H9 (cell line): ENCODE data around the gene RNU6-9. TPM values are rescaled to one million over a fixed set of nuclear protein-coding genes. Genes with fewer than 3 reads are reported as not detected.

ENCODE experiments used
- DNase-seq: peaks from one replicate; pipeline ENCODE4 v3.0.0-alpha.2; 2017
- H2AFZ ChIP-seq: one replicate; pipeline ENCODE4 v1.6.1; 2013; ENCODE audit warnings: mild to moderate bottlenecking, low read length, control low read depth, moderate library complexity
- H2AK5ac ChIP-seq: 2 replicates; pipeline ENCODE4 v1.6.1; 2013; ENCODE audit warnings: low read length, control low read depth, mixed read lengths; ENCODE audit not compliant: insufficient read length
- H2BK120ac ChIP-seq: one replicate; pipeline ENCODE4 v1.6.1; 2013; ENCODE audit warnings: low read depth, mild to moderate bottlenecking, low read length, control low read depth, inconsistent platforms; ENCODE audit not compliant: poor library complexity, severe bottlenecking
- H2BK12ac ChIP-seq: 2 replicates; pipeline ENCODE4 v1.6.1; 2013; ENCODE audit warnings: low read length, control low read depth, mixed read lengths, low read depth; ENCODE audit not compliant: insufficient read length
- H2BK15ac ChIP-seq: 2 replicates; pipeline ENCODE4 v1.6.1; 2013; ENCODE audit warnings: low read depth, low read length, control low read depth
- H2BK20ac ChIP-seq: one replicate; pipeline ENCODE4 v1.6.1; 2013; ENCODE audit warnings: low read depth, mild to moderate bottlenecking, low read length, control low read depth, inconsistent platforms; ENCODE audit not compliant: poor library complexity, severe bottlenecking
- H2BK5ac ChIP-seq: 2 replicates; pipeline ENCODE4 v1.6.1; 2013; ENCODE audit warnings: low read length, control low read depth, mixed read lengths; ENCODE audit not compliant: insufficient read length
- H3K14ac ChIP-seq: 2 replicates; pipeline ENCODE4 v1.6.1; 2013; ENCODE audit warnings: low read length, control low read depth; ENCODE audit not compliant: insufficient read depth
- H3K18ac ChIP-seq: 2 replicates; pipeline ENCODE4 v1.6.1; 2013; ENCODE audit warnings: low read depth, mild to moderate bottlenecking, mixed read lengths, low read length, control low read depth; ENCODE audit not compliant: insufficient read length
- H3K23ac ChIP-seq: 2 replicates; pipeline ENCODE4 v1.6.1; 2013; ENCODE audit warnings: low read length, control low read depth, mixed read lengths, low read depth; ENCODE audit not compliant: insufficient read length
- H3K23me2 ChIP-seq: 2 replicates; pipeline ENCODE4 v1.6.1; 2013; ENCODE audit warnings: low read depth, mild to moderate bottlenecking, mixed read lengths, low read length, control low read depth; ENCODE audit not compliant: insufficient read length, poor library complexity, severe bottlenecking
- H3K27ac ChIP-seq: 2 replicates; pipeline ENCODE4 v1.5.1; 2013; ENCODE audit warnings: low read length, control low read depth, mixed read lengths, low read depth; ENCODE audit not compliant: insufficient read length
- H3K27me3 ChIP-seq: 2 replicates; pipeline ENCODE4 v1.6.1; 2013; ENCODE audit warnings: low read length, control low read depth, inconsistent platforms; ENCODE audit not compliant: insufficient read depth
- H3K4ac ChIP-seq: 2 replicates; pipeline ENCODE4 v1.6.1; 2013; ENCODE audit warnings: low read depth, mild to moderate bottlenecking, control low read depth, inconsistent platforms, low read length, moderate library complexity
- H3K4me1 ChIP-seq: 2 replicates; pipeline ENCODE4 v1.6.1; 2013; ENCODE audit warnings: low read length, control low read depth, inconsistent platforms; ENCODE audit not compliant: insufficient read depth
- H3K4me2 ChIP-seq: 2 replicates; pipeline ENCODE4 v1.6.1; 2013; ENCODE audit warnings: low read length, control low read depth, mixed read lengths; ENCODE audit not compliant: insufficient read length, insufficient read depth
- H3K56ac ChIP-seq: 2 replicates; pipeline ENCODE4 v1.6.1; 2013; ENCODE audit warnings: low read depth, mild to moderate bottlenecking, mixed read lengths, low read length, control low read depth; ENCODE audit not compliant: insufficient read length
- H3K79me1 ChIP-seq: 2 replicates; pipeline ENCODE4 v1.6.1; 2013; ENCODE audit warnings: low read depth, mild to moderate bottlenecking, moderate library complexity, low read length, control low read depth, inconsistent platforms; ENCODE audit not compliant: insufficient read depth, poor library complexity, severe bottlenecking
- H3K79me2 ChIP-seq: 2 replicates; pipeline ENCODE4 v1.6.1; 2013; ENCODE audit warnings: low read length, control low read depth, inconsistent platforms; ENCODE audit not compliant: insufficient read depth
- H3K9ac ChIP-seq: 2 replicates; pipeline ENCODE4 v1.6.1; 2013; ENCODE audit warnings: low read length, control low read depth, mixed read lengths; ENCODE audit not compliant: insufficient read length; ENCODE audit errors: extremely low read depth
- H3K9me3 ChIP-seq: one replicate; pipeline ENCODE4 v1.6.1; 2013; ENCODE audit warnings: low read depth, low read length, inconsistent platforms; ENCODE audit not compliant: control insufficient read depth
- H3T11ph ChIP-seq: one replicate; pipeline ENCODE4 v1.6.1; 2013; ENCODE audit warnings: mild to moderate bottlenecking, low read length, control low read depth, inconsistent platforms
- H4K20me1 ChIP-seq: one replicate; pipeline ENCODE4 v1.6.1; 2013; ENCODE audit not compliant: control insufficient read depth, insufficient read length, insufficient read depth
- H4K5ac ChIP-seq: 2 replicates; pipeline ENCODE4 v1.6.1; 2013; ENCODE audit warnings: low read depth, mild to moderate bottlenecking, mixed read lengths, low read length, control low read depth; ENCODE audit not compliant: insufficient read length
- H4K8ac ChIP-seq: replicated peaks from 2 replicates; pipeline ENCODE4 v1.6.1; 2013; ENCODE audit warnings: low read length, control low read depth, mixed read lengths, low read depth; ENCODE audit not compliant: insufficient read length
- H4K91ac ChIP-seq: 2 replicates; pipeline ENCODE4 v1.6.1; 2013; ENCODE audit warnings: low read depth, mild to moderate bottlenecking, moderate library complexity, mixed read lengths, low read length, control low read depth; ENCODE audit not compliant: insufficient read length
- H3K27ac Mint-ChIP-seq, 3 experiments: 2 replicates in 2 of 3; 3 replicates in 1 of 3; pipeline ENCODE4 v1.8.0; 2020 to 2021; ENCODE audit warnings: mixed read lengths in 3 of 3, mild to moderate bottlenecking in 1 of 3, moderate library complexity in 1 of 3
- H3K27me3 Mint-ChIP-seq: 2 replicates; pipeline ENCODE4 v1.8.0; 2021; ENCODE audit warnings: low read depth, mild to moderate bottlenecking, moderate library complexity, mixed read lengths
- H3K36me3 Mint-ChIP-seq, 3 experiments: 2 replicates in 2 of 3; 3 replicates in 1 of 3; pipeline ENCODE4 v1.8.0; 2020 to 2021; ENCODE audit warnings: low read depth in 3 of 3, mixed read lengths in 3 of 3; ENCODE audit not compliant: insufficient read depth in 1 of 3
- H3K4me1 Mint-ChIP-seq, 2 experiments: 2 replicates each; pipeline ENCODE4 v1.8.0; 2020; ENCODE audit warnings: mixed read lengths in 2 of 2
- H3K4me3 Mint-ChIP-seq, 2 experiments: 2 replicates in 1 of 2; 3 replicates in 1 of 2; pipeline ENCODE4 v1.8.0; 2020 to 2021; ENCODE audit warnings: mild to moderate bottlenecking in 2 of 2, mixed read lengths in 2 of 2, moderate library complexity in 1 of 2
- H3K9me3 Mint-ChIP-seq, 2 experiments: 2 replicates in 1 of 2; 3 replicates in 1 of 2; pipeline ENCODE4 v1.8.0; 2020; ENCODE audit warnings: mild to moderate bottlenecking in 2 of 2, mixed read lengths in 2 of 2, moderate library complexity in 1 of 2
- CTCF ChIP-seq: fragments of 200-600 bp; sonication (generic); conservative IDR thresholded peaks from 3 replicates; pipeline ENCODE4 v1.8.0; 2021; ENCODE audit warnings: antibody characterized with exemption, mild to moderate bottlenecking
- WGBS: extraction: QIAGEN DNeasy Blood & Tissue Kit; methylation state at CpG from one replicate; pipeline ENCODE4 v1.1.7; 2013; ENCODE audit warnings: missing lambda C conversion rate, low lambda C conversion rate, mixed read lengths; ENCODE audit not compliant: insufficient read length; ENCODE audit errors: extremely low coverage; 5-methylcytosine and 5-hydroxymethylcytosine counted together
- total RNA-seq: library from RNA; stranded (reverse); gene quantifications from 2 replicates; pipeline ENCODE4 v1.2.1, GENCODE V29; 2021

The RNU6-9 gene
- total RNA-seq, 1 experiment from 2014 or later = not detected

GRCh38 chr19:867855-868457 lies 25.3 kb upstream of the RNU6-9 start:
- Histone ChIP-seq H4K5ac (no peak overlapping the region), H3K23ac (no peak overlapping the region), H3K9ac (no peak overlapping the region), H2BK15ac (no peak overlapping the region), H4K91ac (no peak overlapping the region), H3K4ac (no peak overlapping the region), H2AFZ (no peak overlapping the region), H2BK5ac (no peak overlapping the region), H3K14ac (no peak overlapping the region), H3K27me3 (no peaks in the 10 kb centered on the region), H3K79me1 (no peaks in the 10 kb centered on the region), H3K4me2 (no peak overlapping the region), H2BK12ac (no peak overlapping the region), H2BK120ac (no peak overlapping the region), H2BK20ac (no peak overlapping the region), H3K56ac (no peak overlapping the region), H2AK5ac (no peak overlapping the region), H3T11ph (no peak overlapping the region), H3K9me3 (no peaks in the 10 kb centered on the region), H3K4me1 (no peaks in the 10 kb centered on the region), H3K27ac (no peak overlapping the region), H3K79me2 (no peaks in the 10 kb centered on the region), H3K18ac (no peak overlapping the region), H4K8ac (no peak overlapping the region), H4K20me1 (no peaks in the 10 kb centered on the region), H3K23me2 (no peaks in the 10 kb centered on the region)
- Mint-ChIP-seq H3K9me3 (peaks cover 6 to 7% of the 10 kb centered on the region in 2 experiments), H3K27me3 (peaks cover 6% of the 10 kb centered on the region; the same call in 1 of the 2 replicates), H3K36me3 (peaks cover 20 to 43% (median 33%) of the 10 kb centered on the region in 3 experiments), H3K4me3 (0 out of 5 replicates have a peak overlapping the region, but pooled peaks of 1 of the 2 experiments have one; percentile 29), H3K4me1 (peaks cover 8 to 22% of the 10 kb centered on the region in 2 experiments), H3K27ac (peak overlapping the region in 1 of 3 experiments; percentile 64; a peak in 1 of 7 replicates)
- WGBS = no CpG with 5 or more reads among the region's 39 CpGs
- no peak for TF ChIP-seq CTCF
- DNase-seq = no peak
